Measurements from ENCODE around the gene NXPH3. TPM values are rescaled to one million over a fixed set of nuclear protein-coding genes. Genes with fewer than 3 reads are reported as not detected.

NXPH3 gene
- total and polyA plus RNA-seq, 9 of the 15 experiments (the other 6 are each of a cell fraction or from before 2014, with no cell fraction given): 0.04 to 0.27 (median 0.07) TPM; not detected in 2

DNA sequence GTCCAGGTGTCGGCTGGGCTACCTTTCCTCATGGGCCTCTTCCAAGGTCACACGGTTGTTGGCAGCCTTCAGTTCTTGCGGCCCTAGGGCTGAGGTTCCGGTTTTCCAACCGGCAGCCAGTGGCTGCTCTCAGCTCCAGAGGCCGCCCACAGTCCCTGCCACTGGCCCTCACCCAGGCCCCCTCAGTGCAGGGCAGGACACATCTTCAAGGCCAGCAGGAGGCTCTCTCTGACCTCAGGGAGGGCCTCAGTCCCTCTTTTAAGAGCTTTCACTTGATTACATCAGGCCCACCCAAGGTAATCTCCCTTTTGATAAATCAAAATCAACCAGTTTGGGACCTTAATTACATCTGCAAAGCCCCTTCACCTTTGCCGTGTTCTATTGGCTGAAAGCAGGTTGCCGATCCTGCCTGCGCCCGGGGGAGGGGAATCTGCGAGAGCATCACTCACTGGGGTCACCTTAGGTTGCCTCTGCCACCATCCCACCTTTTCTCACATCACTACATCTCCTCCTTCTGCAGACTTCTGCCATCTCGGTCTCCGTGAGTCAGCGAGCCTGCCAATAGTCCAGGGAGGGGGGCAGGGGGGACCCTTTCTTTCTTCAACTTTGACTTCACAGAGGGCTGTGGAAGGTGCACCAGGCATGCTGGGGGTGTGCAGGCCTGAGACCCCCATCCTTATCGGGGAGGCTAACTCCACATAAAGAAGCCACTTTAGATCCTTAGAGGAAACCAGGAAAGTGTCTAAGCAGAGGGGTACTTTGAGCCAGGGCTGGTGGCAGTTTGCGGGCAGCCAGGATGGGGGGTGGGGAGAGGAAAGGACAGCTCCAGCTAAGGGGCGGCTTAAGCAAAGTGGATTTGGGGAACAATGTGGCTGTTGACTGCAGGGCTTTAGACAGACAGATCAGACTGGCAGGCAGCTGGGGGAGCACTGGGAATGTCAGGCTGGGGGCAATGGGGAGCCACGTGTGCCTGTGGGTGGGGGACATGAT, 28.8 kb upstream of the NXPH3 start:
- Histone ChIP-seq H2AFZ (ENCODE audit: low read depth, low read length) (no peak overlapping the region), H4K20me1 (replicated peaks; ENCODE audit: control insufficient read depth, insufficient read depth, low read length) (no peaks in the 10 kb centered on the region; the same call in 1 of the 2 replicates), H3K27me3 (ENCODE audit: control insufficient read depth in 2 of 2, insufficient read depth in 2 of 2, low read length in 2 of 2) (peaks cover 2 to 18% of the 10 kb centered on the region in 2 experiments; a peak in 3 of 5 replicates), H3K9me1 (ENCODE audit: control insufficient read depth, insufficient read depth, low read length) (no peaks in the 10 kb centered on the region), H3K9me3 (replicated peaks; ENCODE audit: control insufficient read depth, insufficient read depth, low read depth, low read length) (no peaks in the 10 kb centered on the region), H3K9ac (ENCODE audit: insufficient read depth in 1 of 2, low read depth in 2 of 2, low read length in 2 of 2) (no peak overlapping the region), H3K4me3 (no peak overlapping the region), H3K79me2 (ENCODE audit: control insufficient read depth, insufficient read depth, low read length) (no peaks in the 10 kb centered on the region), H3K4me2 (ENCODE audit: insufficient read depth, low read length) (no peak overlapping the region), H3K27ac (ENCODE audit: extremely low read depth, low read depth, low read length) (no peak overlapping the region), H3K4me1 (replicated peaks in 1 of 2; ENCODE audit: control insufficient read depth in 2 of 2, insufficient read depth in 2 of 2, low read length in 2 of 2) (peaks cover 0 to 4% of the 10 kb centered on the region in 2 experiments; a peak in 1 of 5 replicates), H3K36me3 (ENCODE audit: control insufficient read depth, insufficient read depth, low read length) (no peaks in the 10 kb centered on the region)
- 22% methylated on average over 17 of the region's 18 CpGs for WGBS (ENCODE audit: insufficient coverage, low coverage, missing lambda C conversion rate)
- DNase-seq (ENCODE audit: extremely low read depth in 1 of 4, low spot score in 3 of 4) (peak in 1 of 4 experiments; percentile 7), FAIRE-seq (no peak), ATAC-seq (peak; percentile 57; the same call in 2 of the 3 replicates)
- ChIA-PET POLR2A (interaction anchor here (0.6 kb wide), 2 partner anchors 33 to 326 kb away, joined by 3 to 5 read pairs; no protein-coding TSS in a partner anchor), CTCF (ENCODE audit: low intra/inter-chr PET ratio) (interaction anchor here (0.6 to 0.7 kb wide), 2 partner anchors 53 to 98 kb away, joined by 3 read pairs; no protein-coding TSS in a partner anchor)
- TF ChIP-seq CEBPG (CRISPR knock-in tag; IDR thresholded peaks at IDR 0.05) (peak; percentile 44), CEBPG (tag; conservative IDR thresholded peaks at IDR 0.05 in 1 of 2, IDR thresholded peaks at IDR 0.05 in 1 of 2) (no peak), TRIM24 (IDR thresholded peaks at IDR 0.05) (peak; percentile 47 to 55; a peak in 2 of 4 replicates), NR2C1 (IDR thresholded peaks at IDR 0.05) (no peak), NR2C1 (tag; IDR thresholded peaks at IDR 0.05) (no peak), XRCC3 (IDR thresholded peaks at IDR 0.05) (no peak), TRIM28 (IDR thresholded peaks at IDR 0.05) (no peak)
- BruUV-seq (replicated peaks): no TSS peak
- in situ Hi-C loops (cut with MboI): no loop called here
- intact Hi-C loops (cut with micrococcal nuclease): no loop called here

All from K562 (cell line).